HG02759 (cell line): ENCODE measurements around the gene TFRC.
"Not testable (repeated sequence)": the region's sequence is repeated elsewhere in the genome, so short reads cannot be mapped to it uniquely, and the experiment has no call there.

Experiments used
- ATAC-seq: cut with Tn5 transposase; IDR thresholded peaks from one replicate; pipeline ENCODE4 v1.9.1; 2021; ENCODE audit warnings: mild to moderate bottlenecking, moderate library complexity; ENCODE audit not compliant: unreplicated experiment

Gene TFRC

DNA sequence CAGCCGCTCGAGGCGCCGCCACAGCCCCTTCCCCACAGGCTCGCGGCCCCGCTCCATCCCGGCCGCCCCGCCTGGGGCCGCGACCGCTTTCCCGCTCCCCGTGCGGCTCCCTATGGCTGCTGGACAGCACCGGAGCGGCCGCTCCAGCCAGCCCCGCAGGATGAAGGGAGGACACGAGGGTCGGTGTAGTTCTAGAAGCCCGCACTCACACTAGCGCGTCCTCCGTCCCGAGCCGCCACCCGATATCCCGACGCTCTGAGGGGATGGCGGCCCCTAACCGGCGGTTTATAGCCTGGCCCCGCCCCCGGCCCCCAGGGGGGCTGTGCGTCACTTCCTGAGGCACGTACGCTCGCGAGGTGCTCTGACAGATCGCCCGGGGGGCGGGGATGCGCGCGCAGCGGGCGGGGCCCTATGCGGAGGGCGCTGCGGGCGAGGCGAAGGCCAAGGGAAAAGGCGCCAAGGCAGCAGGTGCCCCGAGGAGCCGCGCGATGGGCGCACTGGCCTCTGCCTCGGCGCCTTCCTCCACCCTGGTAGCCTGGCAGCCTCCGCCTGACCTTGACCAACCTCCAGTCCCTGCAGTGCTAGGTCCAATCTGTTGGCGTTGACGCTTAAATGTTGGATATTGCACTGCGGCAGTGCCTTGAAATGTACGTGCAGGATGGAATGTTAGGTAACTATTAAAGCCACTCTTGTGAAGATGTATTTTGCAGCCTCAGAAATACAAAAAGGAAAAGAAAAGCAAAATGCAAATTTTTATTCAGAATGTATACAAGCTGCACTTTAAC is at the start of gene TFRC:
TFRC (minus strand) TSS at position 257 of the 785 bp plus-strand sequence. CDS start 4,991 bp downstream, outside the sequence.
- peak; percentile 89 for ATAC-seq

DNA sequence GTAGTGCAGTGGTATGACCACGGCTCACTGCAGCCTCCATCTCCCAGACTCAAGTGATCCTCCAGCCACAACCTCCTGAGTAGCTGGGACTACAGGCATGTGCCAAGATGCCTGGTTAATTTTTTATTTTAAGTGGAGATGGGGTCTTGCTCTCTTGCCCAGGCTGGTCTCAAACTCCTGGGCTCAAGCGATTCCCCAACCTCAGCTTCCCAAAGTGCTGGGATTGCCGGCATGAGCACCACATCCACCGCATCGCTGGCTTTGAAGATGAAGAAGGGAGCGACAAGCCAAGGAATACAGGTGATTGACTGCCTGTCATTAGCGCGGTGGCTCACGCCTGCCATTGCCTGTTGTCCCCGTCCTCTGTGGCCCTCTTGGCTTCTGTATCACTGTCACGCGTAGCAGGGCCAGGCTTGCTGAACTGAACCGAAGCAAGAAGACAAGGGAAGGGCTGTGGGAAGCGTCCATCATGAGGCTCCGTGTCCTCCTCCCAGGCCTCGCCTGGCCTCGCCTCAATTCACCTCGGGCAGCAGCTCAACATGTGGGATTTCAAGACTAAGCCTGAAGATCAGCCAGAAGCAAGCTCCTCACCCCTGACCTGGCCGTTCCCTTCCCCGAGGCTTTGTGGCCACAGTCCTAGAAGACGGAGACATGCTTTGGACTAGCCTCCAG is 46.4 kb upstream of the TFRC start:
- ATAC-seq = no peak

DNA sequence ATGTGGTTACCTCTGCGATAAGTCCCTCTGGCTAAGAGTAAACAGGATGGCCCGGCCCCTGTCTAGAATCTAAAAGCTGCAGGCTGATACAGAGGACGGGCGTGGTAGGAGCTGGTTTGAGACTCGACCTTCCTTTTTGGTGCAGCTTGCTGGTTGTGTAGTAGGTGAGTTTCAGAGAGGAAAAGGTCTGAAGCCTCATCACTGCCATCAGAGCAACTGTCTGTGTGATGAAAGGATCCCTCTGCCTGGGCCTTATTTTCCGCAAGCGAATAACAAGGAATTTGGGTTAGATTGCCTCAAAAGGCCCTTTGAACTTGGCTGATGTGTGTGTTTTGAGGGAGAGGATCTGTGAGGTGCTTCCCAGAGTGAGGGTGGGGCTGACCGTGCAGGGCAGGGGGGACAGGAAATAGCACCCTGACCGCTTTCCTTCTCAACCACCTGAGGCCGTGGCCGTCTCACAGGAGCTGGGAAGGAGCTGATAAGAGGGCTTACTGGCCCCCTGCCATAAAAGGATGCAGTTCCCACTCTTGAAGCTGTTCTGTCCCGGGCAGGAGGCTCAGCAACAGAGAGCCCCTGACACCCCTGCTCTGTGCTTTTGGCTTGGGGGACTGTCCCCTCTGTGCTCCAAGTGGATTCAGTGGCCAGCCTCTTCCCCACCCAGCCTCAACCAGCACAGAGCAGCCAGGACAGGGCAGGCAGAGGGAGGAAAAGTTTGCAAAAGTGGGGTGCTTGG is 45.6 kb upstream of the TFRC start:
- no peak for ATAC-seq

DNA sequence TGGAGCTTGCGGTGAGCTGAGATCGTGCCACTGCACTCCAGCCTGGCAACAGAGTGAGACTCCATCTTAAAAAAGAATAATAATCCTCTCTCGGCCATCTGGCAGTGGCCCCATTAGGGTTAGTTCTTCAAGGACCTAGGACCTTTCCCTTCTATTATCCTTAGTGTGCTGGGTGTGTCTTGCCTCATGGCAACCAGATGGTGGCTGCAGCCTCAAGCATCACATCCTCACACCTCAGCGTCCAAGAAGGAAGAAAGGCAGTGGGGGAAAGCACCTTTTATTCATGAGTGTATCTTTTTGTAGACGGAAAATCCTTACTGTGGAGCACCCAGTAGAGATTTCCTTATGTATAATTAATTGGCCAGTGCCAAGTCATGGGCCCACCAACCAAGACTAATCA is 42.7 kb upstream of the TFRC start:
- no peak for ATAC-seq

DNA sequence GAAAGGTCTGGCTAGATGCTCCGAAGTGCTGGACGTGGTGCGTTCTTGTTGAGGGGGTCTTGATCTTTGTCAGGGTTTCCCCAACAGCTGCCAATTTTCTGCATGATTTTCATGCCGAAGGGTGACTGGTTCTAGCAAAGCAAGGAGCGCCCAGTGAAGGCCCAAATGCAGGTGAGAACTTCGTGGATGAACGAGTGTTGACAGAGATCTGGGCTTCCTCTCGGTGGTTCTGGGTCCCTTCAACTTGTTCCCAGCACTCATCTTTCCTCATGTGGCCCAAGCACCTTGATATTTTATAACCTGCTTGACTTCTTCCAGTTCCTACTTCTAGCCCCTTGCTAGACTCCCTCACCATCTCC is 40.8 kb upstream of the TFRC start:
- no peak for ATAC-seq

DNA sequence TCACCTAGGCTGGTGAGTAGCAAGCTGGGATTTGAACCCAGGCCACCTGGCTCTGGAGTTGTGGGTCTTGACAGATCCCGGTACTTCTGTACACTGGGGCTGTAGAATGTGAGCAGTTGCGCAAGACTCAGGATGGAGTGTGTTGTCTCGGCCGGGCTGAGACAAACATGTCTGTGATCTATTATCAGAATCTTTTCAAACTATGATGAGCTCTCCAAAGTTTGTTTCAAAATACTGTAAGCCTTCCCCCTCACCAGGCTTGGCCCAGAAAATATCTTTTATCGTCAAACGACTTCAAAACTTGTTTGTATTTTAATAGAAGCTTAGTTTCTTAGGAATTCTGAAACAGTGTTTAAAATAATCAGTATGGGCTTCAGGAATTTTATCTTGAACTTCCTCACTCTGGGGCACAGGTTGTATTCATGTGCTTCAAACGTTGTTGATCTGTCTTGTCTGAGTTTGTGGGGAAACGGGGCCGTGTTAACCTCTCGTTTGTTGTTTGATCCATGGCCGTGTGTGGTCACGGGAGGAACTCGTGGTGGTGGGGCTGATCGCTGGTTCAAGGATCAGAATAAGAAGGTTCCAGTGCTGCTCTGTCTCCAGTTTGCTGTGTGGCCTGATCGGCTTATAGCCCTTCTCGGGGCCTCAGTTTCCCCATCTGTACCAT is 40.3 kb upstream of the TFRC start:
- ATAC-seq = no peak

DNA sequence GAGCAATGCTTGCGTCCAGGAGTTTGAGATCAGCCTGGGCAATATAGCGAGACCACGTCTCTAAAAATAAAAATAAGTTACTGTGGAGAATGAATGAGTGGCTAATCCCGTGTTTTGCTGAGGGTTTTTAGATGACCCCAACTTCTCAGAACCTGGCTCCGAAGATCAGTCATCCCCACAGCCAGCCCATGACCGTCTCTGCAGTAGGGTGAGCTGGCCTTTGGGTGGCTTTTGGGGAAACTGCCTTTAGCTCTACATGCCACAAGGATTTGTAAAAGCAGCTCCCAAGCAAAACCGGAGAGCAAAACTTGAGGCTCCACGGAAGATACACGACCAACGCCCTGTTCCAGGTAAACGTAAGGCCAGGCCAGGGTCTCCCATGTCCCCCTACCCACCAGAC is 39.2 kb upstream of the TFRC start:
- no peak for ATAC-seq

DNA sequence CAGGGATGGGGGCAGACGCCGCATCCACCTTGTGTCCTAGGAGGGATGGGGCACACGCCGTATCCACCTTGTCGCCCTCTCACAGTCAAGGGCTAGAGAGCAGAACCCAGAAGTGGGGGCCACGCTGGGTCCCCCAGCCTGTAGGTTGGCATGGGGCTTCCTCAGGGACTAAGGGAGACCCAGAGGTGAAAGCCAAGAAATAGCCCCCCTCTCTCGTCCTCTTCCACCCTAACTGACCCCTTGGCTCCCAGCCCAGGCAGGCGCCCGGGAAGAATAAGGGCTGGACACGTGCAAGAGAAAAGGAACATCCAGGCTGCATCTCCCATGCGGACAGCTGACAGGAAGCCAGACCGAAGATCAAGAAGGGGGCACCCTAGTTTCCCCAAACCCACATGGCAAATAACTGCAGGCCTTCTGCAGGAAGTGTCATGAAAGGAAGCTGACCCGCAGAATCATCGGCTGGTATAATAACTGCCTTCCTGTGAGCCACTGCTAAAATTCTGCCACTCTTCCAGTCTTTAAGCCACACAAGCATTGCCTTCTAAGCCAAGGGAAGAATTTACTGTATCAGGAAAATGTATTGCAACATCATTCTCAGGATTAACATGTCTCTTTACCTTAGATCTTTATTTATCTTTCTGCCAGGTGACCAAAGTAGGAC is 38.5 kb upstream of the TFRC start:
- no peak for ATAC-seq

DNA sequence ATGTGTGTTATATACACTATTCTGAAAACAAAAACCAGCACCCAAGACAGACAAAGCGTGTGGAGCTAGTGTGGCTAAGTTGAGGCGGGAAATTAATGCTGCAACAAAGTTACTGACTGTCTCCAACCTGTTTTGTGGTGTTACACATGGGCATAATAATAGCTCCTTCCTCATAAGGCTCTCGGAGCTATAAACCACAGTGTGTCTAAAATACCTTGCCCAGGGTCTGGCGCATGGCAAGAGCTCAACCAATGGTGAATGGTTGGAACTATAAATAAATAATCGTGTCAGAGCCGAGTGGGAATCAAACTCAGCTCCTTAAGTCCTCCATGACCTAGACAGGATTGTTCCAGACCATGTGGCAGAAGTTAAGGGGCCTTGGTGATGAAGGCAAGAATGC is 35.9 kb upstream of the TFRC start:
- no peak for ATAC-seq

DNA sequence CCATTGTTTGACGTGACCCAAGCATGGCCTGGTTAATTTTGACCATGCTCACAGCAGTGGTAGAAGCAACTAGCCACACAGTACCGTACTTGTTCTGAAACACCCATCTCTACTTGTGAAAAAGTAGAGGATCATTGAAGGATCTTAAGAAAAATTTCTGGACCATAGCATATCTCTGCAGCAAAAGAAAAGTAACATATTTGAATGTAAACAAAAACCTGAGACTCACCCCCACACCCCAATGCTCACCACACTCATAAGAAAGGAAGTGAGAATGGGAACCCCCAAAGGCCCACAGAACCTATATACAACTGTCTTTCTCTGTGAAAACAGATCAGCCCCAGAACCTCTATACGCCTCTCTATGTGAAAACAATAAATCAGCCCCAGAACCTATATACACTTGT is 33.8 kb upstream of the TFRC start:
- peak; percentile 63 for ATAC-seq

DNA sequence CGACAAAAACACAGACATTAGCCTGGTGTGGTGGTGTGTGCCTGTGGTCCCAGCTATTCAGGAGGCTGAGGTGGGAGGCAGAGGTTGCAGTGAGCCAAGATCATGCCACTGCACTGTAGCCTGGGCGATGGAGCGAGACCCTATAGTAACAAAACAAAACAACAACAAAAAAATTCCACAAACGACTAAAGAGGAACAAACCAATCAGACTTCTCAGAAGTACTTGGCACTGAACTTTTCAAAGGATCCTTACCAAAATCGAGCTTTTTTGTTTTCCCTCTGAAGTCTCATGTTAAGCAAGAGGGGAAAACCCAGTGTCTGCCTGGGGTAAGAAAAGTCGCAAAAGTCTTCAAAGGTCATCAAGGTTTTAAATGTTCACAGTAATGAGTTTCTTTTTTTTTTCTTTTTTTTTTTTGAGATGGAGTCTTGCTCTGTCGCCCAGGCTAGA is 30.1 kb upstream of the TFRC start:
- ATAC-seq = peak; percentile 36

DNA sequence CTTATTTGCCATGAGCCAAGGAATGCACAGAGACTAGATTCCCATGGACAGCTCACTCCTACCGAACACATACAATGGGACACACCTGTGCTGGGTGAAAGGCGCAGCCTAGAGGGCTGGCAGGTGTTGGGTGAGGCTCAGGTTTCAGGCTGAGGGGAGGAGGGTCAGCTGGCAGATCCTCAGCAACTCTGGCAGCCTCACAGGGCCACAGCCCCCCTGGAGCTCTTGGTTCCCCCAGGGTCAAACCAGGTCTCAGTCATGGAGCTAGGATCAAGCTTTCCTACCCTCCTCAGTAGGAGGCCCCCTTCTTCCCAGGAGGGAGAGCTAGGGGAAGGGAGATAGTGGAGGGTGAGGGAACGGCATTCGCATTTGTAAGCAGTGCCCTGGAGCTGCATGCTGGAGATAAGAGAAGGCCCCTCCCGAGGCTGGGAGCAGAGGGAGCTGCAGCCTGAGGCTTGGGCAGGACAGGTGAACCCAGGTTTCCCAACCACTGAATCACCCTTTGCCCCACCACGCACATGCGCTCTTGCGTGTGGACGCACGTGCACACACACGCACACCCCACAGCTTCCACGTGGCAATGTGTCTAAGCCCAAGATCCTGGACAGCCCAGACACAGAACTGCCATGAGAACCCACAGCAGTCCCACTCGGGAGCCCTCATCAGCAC is 26.3 kb upstream of the TFRC start:
- ATAC-seq = no peak

DNA sequence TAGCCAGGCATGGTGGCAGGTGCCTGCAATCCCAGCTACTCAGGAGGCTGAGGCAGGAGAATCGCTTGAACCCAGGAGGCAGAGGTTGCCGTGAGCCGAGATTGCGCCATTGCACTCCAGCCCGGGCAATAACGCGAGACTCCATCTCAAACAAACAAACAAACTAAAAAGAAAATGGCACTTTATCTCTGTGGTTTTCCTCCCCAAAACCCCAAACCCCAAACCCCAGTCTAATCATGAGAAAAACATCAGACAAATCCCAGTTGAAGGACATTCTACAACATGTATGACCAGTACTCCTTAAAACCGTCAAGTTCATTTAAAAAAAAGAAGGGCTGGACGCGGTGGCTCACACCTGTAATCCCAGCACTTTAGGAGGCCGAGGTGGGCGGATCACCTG is 22.8 kb upstream of the TFRC start:
- not testable (repeated sequence) for ATAC-seq

DNA sequence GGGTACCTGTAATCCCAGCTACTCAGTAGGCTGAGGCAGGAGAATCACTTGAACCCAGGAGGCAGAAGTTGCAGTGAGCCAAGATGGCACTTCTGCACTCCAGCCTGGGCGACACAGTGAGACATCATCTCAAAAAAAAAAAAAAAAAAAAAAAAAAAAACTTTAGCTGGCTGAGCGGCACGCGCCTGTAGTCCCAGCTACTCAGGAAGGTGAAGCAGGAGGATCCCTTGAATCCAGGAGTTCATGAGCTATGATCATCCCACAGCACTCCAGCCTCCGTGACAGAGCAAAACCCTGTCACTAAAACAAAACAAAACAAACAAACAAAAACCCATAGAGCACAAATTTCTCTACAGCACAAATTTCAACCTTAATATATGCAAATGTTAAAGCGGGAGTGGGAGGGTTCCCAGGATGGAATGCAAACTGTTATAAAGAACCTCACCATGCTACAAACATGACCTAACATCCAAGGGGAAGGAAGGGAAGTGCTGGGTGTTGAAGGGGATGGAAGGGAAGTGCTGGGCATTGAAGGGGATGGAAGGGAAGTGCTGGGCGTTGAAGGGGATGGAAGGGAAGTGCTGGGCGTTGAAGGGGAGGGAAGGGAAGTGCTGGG is 16.6 kb upstream of the TFRC start:
- not testable (repeated sequence) for ATAC-seq

DNA sequence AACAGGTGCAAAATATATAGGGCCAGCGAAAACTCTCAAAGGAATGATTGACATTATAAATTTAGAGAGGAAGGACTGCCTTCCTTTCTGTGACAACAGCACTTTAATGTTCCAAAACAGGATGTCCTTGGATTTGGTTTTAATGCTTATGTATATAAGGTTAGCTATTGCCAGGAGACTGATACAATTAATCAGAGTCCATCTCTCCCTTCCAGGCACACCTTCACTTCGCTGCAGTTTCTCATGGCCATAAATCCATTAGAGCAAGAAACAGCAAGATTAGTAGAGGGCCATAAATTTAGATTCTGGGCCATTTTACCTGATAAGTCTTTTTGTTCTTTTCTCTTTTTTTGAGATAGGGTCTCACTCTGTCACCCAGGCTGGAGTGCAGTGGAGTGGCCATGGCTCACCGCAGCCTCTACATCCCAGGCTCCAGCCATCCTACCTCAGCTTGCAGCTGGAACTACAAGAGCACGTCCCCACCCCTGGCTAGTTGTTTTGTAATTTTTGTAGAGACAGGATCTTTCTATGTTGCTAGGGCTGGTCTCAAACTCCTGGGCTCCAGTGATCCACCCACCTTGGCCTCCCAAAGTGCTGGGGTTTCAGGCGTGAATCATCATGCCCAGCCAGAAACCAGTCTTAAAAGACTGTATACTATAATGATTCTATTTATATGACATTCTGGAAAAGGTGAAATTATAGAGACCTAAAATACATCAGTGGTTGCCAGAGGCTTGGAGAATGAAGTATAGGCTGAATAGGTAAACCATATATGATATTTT is 15.7 kb upstream of the TFRC start:
- no peak for ATAC-seq

DNA sequence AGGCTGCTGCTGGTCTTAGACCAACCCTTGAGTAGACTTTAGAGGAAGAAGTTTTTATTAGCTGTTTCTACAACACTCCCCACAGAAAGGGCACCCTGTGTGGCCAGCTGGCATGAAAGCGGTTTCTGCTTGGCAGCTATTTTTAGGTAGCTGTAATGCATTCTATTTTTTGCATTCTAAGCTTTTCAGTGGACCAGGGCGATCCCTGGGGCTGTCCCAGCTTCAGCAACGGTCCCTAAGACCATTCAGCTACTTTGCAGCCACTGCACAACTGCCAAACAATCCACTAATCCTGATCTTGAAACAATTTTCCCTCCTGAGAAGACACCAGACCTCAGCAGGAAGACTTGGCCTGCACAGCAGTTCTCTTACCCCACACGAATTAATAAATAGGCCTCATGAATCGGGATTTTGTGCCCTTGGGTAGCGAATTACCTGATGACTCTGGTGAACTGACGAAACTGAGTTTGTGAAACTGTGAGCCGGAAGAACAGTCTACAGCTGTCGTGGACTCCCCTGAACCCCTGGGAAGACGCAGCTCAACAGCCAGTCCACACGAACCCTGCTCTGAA is 14.6 kb upstream of the TFRC start:
- peak; percentile 82 for ATAC-seq

DNA sequence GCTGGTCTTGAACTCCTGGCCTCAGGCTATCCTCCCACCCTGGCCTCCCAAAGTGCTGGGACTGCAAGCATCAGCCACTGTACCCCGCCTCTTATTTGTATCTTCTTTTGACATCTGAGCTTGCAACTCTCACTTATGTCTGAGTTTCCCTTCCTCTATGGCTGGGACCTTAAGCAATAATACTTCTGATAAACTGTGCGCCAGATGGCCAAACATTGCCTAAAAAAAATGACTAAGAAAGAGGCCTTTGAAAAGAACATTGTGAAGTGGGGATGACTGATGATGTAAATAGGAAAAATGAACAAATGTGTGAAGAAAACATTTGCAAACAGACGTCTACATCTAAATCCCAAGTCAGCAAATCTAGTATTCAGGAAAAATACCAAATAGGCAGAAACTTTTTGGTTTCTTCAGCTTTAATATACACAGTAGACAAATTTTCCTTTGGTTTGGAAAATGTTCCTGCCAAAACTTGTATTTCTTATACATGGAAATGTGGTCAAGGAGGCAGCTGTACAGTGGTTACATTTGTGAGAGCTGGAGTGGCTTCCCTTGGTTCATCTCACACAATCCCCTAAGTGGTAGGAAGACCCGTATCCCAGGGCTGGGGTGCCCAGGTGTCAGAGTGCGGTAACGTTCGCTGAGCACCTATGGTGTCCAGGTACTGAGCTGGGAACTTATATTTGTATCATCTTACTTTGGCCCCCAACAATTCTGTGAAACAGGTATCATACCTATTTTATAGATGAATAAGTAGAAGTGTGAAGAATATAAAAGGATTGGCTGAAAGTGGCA is 11.6 kb upstream of the TFRC start:
- ATAC-seq = no peak

DNA sequence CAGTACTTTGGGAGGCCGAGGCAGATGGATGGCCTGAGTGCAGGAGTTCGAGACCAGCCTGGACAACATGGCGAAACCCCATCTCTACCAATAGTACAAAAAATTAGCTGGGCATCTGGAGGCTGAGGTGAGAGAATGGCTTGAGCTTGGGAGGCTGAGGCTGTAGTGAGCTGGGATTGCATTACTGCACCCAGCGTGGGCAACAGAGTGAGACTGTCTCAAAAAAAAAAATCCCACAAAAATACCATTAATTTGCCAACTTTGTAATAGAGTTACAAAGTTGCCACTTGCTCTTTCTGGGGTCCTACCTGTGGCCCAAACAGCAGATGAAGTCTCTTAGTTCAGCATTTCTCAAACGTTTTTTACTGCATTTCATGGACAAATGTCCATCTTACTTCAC is 6.0 kb upstream of the TFRC start:
- ATAC-seq = no peak
